GM12801 (cell line): ENCODE data around the gene PACSIN2.

Source experiments
- CTCF ChIP-seq: IDR thresholded peaks from one replicate; pipeline ENCODE4 v1.5.1; 2011; ENCODE audit warnings: control low read depth; ENCODE audit not compliant: insufficient read length; ENCODE audit errors: extremely low read depth

PACSIN2 gene

DNA sequence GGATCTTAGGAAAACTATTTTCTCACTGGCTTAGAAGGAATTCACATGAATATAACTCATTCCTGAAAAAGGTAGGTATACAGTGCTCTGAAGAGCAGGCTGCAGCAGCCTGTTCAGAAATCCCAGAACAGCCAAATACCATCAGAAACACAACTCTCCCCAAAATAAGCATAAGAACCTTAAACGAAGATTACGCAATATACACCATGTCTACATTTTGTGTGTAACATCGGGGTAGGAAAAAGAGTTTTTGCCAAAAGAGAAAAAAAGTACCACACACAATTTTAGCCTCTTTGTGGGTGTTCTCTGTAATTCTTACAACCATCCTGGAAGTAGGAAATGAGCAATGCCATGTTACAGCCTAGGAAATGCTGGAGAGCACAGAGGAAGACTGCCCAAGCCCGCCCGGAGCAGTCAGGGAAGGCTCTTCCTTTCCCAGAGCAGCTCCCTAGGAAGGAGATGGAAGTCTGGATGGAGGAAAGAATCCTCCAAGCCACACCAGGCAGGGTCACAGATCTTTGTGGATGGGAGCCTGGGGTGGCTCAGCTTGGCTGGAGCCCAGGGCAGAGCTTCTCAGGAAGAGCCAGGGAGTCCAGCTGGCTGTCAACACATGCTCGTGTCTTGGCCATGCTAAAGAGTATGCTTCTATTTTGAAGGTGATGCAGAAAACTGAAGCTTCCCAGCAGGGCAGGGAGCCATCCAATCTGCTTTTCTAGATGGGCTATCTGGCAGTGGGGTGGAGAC, 108.2 kb downstream of the PACSIN2 start:
- TF ChIP-seq CTCF, result no peak

DNA sequence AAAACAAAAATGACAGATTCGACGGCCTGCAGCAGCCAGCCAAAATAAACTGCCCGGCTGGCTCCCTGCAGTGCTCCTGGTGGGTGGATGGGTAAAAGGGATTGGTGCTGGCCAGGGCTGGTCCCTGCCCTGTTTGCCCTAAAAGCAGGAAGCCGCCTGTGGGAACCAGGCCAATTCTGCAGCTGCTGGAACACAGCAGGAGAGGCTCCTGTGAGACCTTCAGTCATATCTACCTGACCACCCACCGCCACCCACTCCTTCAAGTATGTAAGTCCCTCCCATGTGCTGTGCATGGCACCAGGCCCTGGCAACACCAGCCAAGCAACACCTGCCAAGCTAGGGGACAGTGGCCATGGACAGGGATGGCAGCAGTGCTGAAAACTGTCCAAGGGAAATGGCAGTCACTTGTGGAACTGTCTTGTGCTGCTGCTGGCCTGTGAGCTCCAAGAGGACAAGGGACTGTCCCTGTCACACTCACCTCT, 109.2 kb downstream of the PACSIN2 start:
- TF ChIP-seq CTCF, result no peak

DNA sequence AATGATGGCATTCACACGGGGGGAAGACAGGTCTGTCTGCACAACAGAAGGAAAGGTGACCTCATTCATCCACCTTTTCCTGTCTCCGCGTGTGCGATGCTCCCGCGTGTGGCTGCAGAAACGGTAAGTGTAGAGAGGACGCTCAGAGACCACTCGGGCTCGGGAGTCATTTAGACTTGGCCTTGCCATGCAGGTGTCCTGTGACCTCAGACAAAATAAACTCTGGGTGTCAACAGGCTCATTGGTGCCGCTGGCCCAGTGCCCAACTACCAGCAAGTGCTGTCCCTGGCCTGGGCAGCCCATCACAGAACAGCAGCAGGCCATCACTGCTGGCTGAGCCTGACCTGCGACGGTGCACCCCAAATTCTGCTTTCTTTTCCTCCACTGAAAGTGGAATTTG, 109.7 kb downstream of the PACSIN2 start:
- no peak for TF ChIP-seq CTCF

- TF ChIP-seq CTCF, result no peak
Measured at GRCh38 chr22:42904050-42904449, 110.9 kb downstream of the PACSIN2 start.

- TF ChIP-seq CTCF, result no peak
Measured at GRCh38 chr22:42902875-42903510, 112.0 kb downstream of the PACSIN2 start.

DNA sequence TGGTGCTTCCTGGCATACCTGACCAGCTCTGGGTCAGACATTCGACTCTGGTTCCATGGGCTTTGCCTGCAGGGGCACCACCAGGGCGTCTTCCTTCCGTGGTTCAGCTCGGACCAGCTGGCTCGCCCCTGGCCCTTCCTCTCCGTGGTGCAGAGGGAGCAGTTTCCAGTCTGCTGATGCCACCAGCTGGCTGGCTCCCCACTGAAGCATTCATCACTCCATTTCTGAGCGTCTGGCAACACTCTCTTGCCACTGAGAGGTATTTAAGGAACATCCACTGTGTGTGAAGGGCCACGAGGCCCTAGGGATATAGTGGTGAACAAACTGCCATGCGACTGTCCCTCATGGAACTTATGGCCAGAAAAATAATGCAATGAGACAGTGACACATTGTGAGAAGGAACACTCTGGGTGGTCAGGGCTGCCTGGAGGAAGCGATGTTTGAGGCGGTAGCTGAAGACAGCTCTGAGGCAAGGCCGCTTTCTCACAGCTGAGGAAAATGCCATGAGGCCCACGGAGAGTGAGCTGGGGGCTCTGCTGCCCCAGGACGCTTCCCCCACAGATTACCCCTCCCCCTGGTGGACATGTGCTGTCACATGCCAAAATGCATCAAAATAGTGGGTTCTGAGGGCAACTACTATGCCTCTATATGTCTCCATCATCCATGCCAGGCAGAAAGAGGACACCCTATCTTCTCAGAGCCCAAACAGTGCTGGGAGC, 113.0 kb downstream of the PACSIN2 start:
- no peak for TF ChIP-seq CTCF

- no peak for TF ChIP-seq CTCF
Measured at GRCh38 chr22:42897960-42898359, 117.0 kb downstream of the PACSIN2 start.
